HG02571 (cell line): ENCODE results near the gene FCHSD2.
"Not testable (repeated sequence)": the region's sequence is repeated elsewhere in the genome, so short reads cannot be mapped to it uniquely, and the experiment has no call there.

Experiments used
- ATAC-seq: cut with Tn5 transposase; IDR thresholded peaks from one replicate; pipeline ENCODE4 v1.9.1; 2021; ENCODE audit warnings: mild to moderate bottlenecking, moderate library complexity; ENCODE audit not compliant: unreplicated experiment

FCHSD2 gene

DNA sequence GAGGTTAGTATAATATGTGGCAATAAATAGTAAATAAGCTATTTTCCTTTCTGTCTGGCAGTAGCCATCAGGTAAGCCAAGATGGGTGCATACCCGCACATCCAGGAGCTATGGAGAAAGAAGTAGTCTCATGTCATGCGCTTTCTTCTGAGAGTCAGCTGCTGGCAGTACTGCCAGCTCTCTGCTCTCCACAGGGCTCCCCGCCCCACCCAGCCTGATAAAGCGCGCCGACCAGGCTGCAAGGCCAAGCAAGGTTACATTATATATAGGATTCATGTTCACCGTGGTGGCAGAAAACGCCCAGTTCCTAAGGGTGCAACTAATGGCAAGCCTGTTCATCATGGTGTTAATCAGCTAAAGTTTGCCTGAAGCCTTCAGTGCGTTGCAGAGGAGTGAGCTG is 201.7 kb downstream of the FCHSD2 start:
- ATAC-seq = no peak

DNA sequence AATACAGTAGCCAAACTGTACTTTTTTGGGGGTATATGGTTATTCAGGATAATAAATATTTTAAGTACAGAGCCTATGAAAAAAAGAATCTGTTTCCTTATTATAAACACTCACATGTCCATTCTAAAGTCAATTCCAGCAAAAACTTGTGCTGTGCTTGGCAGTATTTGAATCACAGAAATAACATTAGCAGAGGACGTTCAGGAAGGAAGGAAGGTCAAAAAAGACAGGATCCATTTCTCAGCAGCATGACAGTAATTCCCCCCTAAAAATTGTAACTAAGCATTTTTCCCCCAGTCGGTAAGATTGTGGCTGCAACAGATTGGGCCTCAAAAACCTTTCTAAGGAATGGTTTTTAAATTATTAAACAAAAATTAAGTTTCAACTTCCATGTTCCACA is 203.1 kb downstream of the FCHSD2 start:
- no peak for ATAC-seq

DNA sequence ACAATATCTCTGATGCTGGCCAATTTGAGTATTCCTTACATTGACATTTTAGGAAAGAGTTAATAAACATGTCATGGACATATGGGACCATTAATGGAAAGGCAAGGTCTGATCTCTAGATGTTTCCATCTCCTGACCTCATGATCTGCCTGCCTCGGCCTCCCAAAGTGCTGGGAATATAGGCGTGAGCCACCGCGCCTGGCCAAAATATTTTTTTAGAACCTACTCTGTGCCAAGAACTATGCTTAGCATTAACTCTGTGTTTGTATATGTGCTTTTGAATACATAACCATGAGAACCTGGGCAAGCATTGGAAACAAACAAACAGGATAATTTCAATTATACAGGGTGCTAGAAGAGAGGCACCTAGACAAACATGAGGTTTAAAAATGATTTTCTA is 204.7 kb downstream of the FCHSD2 start:
- ATAC-seq = no peak

DNA sequence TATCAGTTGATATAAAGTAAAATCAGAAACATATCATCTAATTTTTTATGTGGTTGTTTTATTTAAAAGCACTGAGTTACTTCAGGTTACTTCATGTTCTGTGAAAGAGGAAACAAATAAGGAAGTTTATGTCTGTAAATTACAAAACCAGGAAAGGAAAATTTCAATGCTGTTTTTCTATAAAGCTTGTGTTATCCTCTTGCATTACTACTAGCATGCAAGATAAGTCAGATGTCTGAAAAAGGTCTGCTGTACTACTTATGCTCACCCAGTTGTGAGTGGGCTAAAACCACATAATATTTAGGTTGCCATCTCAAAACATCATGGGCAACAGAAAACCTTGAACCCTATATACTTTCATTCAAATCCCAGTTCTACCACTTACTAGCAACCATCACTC is 206.4 kb downstream of the FCHSD2 start:
- no peak for ATAC-seq

DNA sequence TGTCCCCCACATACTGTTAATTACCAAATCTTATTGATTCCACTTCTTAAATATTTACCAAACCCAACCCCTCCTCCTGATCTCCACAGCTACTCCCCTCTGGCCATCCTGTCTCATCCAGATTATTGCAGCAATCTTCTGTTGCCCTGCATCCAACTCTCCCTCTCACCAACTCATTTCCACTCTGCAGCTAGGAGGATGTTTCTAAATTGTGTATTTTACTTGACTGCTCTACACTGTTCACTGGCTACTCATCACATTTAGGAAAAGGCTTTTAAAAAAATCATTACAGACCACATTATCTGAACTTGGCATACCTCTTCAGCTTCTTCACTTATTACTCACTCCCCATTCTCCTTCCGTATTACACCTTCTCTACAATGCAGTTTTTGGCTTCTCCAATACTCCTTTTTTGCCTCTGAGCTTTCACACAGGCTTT is 210.0 kb downstream of the FCHSD2 start:
- no peak for ATAC-seq

DNA sequence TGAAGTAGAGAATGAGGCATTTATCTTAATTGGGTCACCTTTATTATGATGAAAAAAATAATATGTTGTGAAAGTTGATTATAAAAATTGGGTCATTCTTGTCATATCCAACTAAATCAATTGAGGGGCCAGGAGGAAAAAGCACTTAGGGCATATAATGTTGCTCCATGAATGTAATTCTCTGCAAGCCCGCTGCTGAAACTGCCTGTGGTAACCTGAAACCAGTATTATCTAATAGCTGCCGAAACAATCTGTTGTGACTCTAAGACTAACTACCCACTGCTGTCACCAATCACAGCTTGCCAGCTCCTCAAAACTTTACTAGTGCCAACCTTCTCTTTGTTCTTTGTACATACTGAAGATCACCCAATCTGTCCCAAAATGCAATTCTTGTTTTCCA is 212.1 kb downstream of the FCHSD2 start:
- ATAC-seq = no peak

DNA sequence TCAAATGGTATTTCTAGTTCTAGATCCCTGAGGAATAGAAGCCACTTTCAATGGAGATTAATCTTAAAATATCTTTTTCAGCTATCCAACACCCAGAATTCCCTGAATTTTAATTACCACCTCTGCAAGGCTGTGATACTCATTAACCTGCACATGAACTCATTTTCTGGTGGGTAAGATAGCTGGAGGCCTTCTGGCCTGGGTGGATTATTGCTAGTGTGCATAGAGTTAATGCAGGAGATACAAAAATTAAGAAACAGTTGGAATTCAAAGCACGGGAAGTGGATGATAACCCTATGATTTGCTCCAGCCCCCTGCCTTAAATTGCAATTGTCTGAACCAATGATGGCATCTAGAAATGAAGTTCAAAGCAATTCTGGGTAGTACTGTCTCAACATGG is 212.9 kb downstream of the FCHSD2 start:
- no peak for ATAC-seq

DNA sequence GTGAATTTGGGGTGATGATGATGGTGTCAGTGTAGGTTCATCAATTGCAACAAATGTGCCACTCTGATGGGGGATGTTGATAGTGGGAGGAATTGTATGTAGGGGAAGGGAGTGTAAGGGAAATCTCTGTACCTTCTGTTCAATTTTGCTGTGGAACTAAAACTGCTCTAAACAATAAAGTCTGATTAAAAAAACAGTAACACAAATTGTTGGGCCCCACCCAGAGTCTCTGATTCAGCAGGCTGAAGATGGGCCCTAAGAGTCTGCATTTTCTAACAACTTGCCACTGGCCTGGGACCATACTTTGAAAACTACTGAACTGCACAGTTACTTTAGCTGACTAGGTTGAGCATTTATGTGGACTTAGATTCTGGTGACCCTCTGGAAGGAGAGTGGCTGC is 214.7 kb downstream of the FCHSD2 start:
- ATAC-seq = no peak

DNA sequence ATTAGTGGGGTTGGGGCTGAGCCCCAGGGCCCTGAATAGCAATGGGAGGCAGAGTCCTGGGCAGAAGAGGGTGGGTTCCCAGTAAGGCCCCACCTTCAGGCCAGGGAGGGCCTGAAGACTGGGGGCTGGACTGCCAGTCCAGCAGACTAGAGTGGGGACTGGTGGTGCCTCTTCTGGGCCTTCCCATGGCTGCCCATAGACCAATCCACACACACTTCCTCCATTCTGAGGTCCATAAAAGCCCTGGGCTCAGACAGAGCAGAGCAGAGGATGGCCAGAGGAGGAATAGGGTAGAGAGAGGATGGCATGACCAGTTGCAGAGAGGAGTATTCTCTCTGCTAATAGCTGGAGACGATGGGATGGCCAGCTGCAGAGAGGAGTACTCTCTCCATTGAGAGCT is 216.0 kb downstream of the FCHSD2 start:
- no peak for ATAC-seq

DNA sequence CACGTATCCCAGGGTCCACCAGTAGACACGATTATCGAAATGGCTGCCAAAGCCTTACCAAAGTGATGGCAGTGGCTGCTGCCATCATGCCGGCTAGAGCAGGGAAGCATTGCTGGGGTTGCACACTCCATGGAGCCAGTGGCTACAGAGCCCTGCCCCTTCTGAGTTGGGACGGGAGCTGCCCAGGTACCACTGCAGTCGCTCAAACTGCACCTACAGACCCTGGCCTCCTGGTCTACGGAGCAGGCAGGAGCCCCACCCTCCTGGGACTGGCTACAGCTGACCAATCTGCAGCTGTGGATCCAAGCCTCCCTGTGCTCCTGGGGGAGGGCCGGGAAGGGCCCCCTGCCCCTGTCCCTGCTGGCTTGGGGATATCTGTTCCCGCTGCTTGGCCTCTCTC is 216.5 kb downstream of the FCHSD2 start:
- ATAC-seq = no peak

DNA sequence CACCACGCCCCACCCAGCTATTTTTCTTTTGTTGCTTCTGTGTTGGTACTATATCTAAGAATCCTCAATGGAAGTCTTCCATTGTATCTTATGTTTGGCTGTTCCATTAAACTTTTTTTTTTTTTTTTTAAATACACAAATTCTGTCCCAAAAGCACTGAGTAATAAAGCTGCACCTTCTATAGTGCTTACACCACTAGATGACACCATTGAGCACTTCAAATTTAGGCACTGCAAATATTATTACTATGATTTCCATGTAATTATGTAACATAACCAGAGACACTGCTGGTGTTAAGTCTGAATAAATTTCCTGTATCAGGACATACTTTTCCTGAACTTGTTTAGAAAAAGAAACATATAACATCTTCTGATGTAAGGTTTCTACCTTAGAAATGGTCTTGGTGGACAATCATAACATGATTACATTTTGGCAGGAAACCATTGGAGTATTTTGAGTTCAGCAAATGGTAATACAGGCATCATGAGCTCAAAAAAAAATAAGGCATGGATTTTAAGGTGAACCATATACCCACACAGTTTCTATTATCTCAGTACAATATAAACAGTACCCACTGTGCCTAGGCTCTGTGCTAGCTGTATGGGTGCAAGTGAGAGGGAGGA is 217.4 kb downstream of the FCHSD2 start:
- ATAC-seq = no peak

DNA sequence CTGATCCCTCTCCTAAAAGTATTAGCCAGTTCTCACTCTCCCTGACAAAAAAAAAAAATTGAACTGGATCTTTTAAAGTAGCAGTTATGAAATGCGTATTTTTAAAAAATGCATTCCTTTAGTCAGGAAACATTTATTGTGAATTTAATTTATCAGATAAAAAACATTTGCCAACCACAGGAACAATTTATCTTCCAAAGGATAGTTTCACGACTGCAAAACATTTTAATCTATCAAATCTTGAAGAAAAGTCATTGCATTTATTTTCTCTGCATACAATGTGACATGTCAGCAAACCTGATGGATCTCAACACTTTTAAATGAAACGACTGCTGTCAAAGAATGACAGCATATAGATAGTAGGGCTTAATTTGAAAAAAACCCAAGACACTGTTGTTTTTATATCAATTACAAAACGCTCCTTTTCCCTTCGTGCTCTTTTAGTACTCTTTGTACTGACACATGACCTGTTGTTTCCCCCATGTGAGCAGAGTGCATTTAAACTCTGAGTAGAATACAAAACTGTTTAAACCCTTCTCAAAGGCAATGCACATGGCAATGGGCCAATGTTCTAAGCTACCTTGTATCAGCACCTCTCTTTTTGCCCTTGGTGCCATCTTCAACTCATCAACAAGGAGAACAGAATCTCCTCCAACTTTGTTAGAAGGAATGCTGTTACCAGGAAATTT is 220.9 kb downstream of the FCHSD2 start:
- ATAC-seq = no peak

DNA sequence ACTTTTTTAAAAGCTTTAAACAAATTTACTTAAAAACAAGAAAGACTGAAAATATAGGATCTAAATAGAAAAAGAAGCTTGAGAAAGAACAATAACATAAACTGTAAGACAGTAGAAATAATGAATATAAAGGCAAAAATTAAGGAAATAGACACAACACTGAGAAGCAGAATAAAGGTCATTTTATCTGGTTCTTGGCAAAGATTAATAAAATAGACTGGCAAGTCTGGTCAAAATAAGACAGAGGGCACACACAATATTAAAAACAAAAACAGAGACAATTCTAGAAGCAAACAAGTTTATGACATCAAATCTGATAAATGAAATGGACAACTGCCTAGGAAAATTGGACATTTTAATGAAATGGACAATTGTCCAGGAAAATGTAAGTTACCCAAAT is 222.1 kb downstream of the FCHSD2 start:
- no peak for ATAC-seq

DNA sequence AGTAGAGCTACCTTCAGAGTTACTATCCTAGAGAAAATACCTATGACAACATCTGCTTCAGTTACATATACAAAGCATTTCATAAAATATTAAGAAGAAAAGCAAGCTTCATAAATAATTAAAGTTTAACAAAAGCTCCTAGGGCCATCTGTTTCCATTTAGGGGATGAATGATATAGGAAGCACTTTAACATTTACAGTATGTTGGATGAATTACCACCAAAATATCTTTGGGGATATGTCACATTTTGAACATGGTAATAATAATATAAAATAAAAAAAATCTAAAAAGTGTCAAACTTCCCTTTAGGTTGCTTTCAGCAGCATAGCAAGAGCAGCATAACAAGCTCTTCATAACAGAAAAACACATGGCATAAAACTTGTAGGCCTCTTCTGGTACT is 223.3 kb downstream of the FCHSD2 start:
- no peak for ATAC-seq

DNA sequence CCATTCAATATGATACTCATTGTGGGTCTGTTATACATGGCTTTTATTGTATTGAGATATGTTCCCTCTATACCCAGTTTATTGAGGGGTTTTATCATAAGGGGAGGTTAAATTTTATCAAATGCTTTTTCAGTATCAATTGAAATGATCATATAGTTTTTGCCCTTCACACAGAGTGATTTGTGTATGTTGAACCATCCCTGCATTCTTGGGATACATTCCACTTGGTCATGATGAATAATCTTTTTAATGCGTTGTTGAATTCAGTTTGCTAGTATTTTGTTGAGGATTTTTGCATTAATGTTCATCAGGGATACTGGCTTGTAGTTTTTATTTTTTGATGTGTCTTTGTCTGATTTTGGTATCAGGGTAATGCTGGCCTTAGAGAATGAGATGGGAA is 229.9 kb downstream of the FCHSD2 start:
- ATAC-seq = no peak

DNA sequence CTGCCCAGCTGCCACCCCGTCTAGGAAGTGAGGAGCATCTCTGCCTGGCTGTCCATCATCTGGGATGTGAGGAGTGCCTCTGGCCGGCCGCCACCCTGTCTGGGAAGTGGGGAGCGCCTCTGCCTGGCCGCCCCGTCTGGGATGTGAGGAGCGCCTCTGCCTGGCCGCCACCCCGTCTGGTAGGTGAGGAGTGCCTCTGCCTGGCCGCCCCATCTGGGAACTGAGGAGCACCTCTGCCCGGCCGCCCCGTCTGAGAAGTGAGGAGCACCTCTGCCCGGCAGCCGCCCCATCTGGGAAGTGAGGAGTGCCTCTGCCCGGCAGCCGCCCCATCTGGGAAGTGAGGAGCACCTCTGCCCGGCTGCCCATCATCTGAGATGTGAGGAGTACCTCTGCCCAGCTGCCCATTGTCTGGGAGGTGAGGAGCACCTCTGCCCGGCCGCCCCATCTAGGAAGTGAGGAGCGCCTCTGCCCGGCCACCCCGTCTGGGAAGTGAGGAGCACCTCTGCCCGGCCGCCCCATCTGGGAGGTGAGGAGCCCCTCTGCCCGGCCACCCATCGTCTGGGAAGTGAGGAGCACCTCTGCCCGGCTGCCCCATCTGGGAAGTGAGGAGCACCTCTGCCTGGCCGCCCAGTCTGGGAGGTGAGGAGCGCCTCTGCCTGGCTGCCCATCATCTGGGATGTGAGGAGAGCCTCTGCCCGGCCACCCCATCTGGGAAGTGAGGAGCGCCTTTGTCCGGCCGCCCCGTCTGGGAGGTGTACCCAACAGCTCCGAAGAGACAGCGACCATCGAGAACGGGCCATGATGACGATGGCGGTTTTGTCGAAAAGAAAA is 232.3 kb downstream of the FCHSD2 start:
- not testable (repeated sequence) for ATAC-seq

DNA sequence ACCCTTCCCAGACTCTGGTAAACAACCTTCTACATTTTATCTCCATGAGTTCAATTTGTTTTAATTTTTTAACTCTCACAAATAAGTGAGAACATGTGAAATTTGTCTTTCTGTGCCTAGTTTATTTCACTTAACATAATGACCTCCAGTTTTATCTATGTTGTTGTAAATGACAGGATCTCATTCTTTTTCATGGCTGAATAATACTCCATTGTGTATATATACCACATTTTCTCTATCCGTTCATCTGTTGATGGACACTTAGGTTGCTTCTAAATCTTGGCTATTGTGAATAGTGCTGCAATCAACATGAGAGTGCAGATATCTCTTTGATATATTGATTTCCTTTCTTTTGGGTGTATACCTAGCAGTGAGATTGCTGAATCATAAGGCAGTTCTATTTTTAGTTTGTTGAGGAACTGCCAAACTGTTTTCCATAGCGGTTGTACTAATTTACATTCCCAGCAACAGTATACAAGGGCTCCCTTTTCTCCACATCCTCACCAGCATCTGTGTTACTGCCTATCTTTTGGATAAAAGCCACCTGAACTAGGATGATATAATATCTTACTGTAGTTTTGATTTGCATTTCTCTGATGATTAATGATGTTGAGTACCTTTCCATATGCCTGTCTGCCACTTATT is 234.0 kb downstream of the FCHSD2 start:
- ATAC-seq = no peak

DNA sequence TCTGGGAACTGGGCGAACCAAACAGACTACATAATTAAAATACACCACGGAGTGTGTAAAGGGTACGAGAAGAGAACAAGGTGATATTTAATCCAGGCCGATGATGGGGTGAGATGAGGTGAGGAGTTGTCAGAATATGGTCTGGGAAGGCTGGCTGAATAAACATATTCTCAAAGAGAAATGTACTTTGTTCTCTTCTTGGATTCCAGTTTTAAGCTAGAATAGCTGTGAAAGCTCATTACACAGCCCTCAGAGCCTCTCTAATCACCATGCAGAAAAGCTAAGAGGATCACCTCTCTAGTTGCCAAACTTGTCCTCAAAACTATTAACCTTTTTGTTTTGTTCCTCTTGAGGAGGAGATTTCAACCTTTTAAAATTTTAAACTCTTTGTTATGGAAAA is 238.1 kb downstream of the FCHSD2 start:
- no peak for ATAC-seq

DNA sequence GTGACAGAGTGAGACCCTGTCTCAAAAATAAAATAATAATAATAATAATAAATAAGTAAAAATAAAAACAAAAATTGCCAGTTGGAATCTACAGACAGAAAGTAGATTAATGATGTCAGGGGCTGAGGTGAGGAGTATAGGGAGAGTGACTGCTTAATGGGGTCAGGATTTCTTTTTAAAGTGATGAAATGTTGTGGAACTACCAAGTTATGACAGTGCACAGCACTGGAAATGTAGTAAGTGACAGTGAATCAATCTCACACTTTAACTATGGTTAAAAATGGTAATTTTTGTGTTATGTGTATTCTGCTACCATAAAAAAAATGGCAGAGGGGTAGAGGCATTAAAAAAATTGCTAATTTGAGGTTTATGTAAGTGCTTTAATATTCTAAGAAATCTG is 240.7 kb downstream of the FCHSD2 start:
- ATAC-seq = no peak

DNA sequence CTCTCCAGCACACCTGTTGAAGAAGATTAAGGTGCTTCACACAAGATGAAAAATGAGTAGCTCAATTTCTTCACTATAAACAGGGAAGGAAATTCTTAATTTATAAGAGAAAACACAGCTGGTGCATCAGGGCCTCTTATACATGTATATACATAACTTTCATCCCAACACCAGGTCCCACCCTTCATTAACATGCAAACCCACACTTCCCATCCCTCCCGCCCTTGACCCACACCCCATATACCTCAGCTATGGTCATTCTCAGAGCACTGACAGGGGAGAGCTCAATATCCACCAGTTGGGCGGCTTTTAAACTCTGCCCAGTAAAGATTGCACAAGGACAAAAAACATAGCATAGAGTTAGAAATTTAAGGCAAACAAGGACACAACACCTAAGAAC is 242.1 kb downstream of the FCHSD2 start:
- ATAC-seq = no peak

DNA sequence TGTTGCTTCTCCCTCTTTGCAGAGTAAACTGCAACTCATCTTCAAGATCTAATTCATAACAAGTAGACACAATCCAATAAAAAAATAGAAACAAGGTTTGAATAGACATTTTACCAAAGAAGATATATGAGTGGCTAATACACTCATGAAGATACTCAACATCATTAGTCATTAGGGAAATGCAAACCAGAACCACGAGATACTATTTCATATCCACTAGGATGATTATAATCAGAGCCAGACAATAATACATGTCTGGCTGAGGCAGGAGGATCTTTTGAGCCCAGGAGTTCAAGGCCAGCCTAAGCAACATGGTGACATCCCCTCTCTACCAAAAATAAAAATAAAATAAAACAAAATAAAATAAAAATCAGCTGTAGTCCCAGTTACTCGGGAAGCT is 242.9 kb downstream of the FCHSD2 start:
- ATAC-seq = no peak

DNA sequence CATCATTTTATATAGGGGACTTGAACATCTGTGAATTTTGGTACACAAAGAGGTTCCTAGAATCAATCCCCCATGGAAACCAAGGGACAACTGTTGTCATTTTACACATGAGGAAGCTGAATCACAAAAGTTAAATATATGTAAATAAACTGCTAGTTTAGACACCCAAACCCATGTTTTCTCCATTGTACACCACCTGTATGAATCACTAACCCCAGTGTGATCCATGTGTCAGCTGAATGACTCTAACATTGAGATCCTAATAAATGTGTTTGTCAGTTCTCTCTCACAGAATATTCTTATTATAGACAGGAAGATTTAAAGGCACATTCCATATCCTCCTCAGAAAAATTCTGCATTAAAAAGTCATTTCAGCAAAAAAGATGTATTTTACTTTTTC is 244.6 kb downstream of the FCHSD2 start:
- no peak for ATAC-seq
